GM12878 (cell line): ENCODE results near the gene ATP1A3.

ENCODE experiments used
- CREB1 ChIP-seq: IDR thresholded peaks from 2 replicates; pipeline ENCODE4 v1.6.1; 2012; ENCODE audit warnings: low read depth, mild to moderate bottlenecking, inconsistent platforms
- CTCF ChIP-seq, 3 experiments: IDR thresholded peaks in 2 of 3; conservative IDR thresholded peaks in 1 of 3; 2 replicates each; pipeline ENCODE4 v1.5.1; 2011; ENCODE audit warnings: low read depth in 3 of 3, low read length in 3 of 3, mild to moderate bottlenecking in 3 of 3, control low read depth in 2 of 3, moderate library complexity in 2 of 3, inconsistent platforms in 1 of 3, mixed read lengths in 1 of 3; ENCODE audit not compliant: control insufficient read depth in 2 of 3, insufficient read depth in 1 of 3; ENCODE audit errors: extremely low read depth in 1 of 3
- MAX ChIP-seq: IDR thresholded peaks from 2 replicates; pipeline ENCODE4 v1.6.1; 2012; ENCODE audit warnings: low read depth, low read length, improper control_type of control experiment
- NR2C1 ChIP-seq: fragments of 450-650 bp; IDR thresholded peaks from 2 replicates; pipeline ENCODE4 v1.6.1; 2017; ENCODE audit warnings: antibody characterized with exemption, mild to moderate bottlenecking, moderate library complexity
- RCOR1 ChIP-seq: conservative IDR thresholded peaks from 2 replicates; pipeline ENCODE4 v1.6.1; 2012; ENCODE audit warnings: low read depth, low read length, improper control_type of control experiment
- SIX5 ChIP-seq: IDR thresholded peaks from 2 replicates; pipeline ENCODE4 v1.6.1; 2011; ENCODE audit warnings: mild to moderate bottlenecking, low read depth, low read length, moderate library complexity; ENCODE audit not compliant: severe bottlenecking
- SUPT20H ChIP-seq: IDR thresholded peaks from 2 replicates; pipeline ENCODE4 v1.6.1; 2011; ENCODE audit warnings: low read depth, mild to moderate bottlenecking, low read length, moderate library complexity, borderline replicate concordance; ENCODE audit not compliant: control insufficient read depth
- ZNF274 ChIP-seq: IDR thresholded peaks from one replicate; pipeline ENCODE4 v1.8.0; 2011; ENCODE audit not compliant: insufficient read length, insufficient read depth

- TF ChIP-seq CTCF (IDR thresholded peaks at IDR 0.05 in 2 of 3, conservative IDR thresholded peaks at IDR 0.05 in 1 of 3; ENCODE audit: control insufficient read depth in 2 of 3, extremely low read depth in 1 of 3, insufficient read depth in 1 of 3, low read depth in 3 of 3, low read length in 3 of 3) (no peak), SUPT20H (no peak), NR2C1 (no peak), SIX5 (no peak), RCOR1 (no peak), MAX (no peak), ZNF274 (no peak), CREB1 (no peak)
These were observed 39.4 kb upstream of the ATP1A3 start for GRCh38 chr19:42033413-42033812.
